ENCODE results near the gene GSTA5.
"Not testable (repeated sequence)": the region's sequence is repeated elsewhere in the genome, so short reads cannot be mapped to it uniquely, and the experiment has no call there.

The GSTA5 gene

DNA sequence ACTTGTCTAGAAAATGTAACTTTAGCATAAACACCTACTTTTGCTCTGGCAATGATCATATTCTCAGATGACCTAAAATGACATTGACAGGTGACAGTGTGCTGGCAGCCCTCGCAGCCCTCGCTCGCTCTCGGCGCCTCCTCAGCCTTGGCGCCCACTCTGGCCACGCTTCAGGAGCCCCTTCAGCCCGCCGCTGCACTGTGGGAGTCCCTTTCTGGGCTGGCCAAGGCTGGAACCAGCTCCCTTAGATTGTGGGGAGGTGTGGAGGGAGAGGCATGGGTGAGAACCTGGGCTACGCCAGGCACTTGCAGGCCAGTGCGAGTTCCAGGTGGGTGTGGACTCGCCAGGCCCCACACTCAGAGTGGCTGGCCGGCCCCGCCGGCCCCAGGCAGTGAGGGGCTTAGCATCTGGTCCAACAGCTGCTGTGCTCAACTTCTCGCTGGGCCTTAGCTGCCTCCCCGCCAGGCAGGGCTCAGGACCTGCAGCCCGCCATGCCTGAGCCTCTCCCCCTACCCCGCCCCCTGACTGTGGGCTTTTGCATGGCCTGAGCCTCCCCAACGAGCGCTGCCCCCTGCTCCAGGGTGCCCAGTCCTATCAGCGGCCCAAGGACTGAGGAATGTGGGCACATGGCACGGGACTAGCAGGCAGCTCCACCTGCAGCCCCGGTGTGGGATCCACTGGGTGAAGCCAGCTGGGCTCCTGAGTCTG, 54.2 kb downstream of the GSTA5 start:
- DNase-seq: no peak

DNA sequence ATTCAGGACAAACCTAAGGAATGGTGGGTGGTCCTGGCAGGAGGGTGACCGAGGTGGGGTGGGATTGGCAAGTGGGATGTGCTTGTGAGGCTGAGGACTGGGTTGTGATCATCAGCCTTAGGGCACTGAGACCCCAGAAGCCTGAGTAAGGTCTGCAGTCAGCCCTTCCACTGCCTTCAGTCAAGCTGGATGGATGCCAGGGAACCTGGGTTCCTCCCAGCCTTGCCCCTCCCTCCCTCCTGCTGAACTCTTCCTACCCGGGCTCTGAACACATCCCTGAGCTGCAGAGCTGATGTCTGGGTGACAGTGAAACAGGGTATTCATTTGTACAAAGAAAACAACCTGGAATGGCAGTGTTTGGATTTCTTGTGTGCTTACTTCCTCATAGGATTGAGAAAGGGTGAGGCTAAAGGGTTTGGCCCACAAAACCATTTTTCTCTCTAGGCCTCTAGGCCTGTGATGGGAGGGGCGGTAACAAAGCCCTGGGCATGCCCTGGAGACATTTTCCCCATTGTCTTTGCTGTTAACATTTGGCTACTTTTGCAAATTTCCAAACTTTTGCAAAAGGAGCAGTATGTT, 57.8 kb downstream of the GSTA5 start:
- not testable (repeated sequence) for DNase-seq

DNA sequence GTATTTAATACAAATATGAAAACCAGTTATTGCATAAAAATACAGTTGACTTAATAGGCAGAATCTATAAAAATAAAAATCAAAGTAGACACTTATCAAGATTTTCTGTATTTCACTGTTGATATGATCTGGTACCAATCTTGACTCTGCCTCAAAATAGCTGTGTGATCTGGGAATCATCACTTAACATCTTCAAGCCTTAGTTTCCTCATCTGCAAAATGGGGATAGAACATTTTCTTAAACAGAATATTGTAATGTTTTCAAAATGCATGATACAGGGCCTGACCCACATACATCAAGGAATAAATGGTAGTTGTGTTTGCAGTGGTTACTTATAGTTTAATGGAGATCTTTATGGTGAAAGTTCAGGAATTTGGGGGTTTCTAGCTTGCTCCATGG, 58.4 kb downstream of the GSTA5 start:
- DNase-seq: not testable (repeated sequence)
